ENCODE results near the gene RNF187. TPM values are rescaled to one million over a fixed set of nuclear protein-coding genes. Genes with fewer than 3 reads are reported as not detected.
"Not testable (repeated sequence)": the region's sequence is repeated elsewhere in the genome, so short reads cannot be mapped to it uniquely, and the experiment has no call there.

RNF187 gene
- total RNA-seq, 2 experiments from 2014 or later = 121 to 127 TPM

DNA sequence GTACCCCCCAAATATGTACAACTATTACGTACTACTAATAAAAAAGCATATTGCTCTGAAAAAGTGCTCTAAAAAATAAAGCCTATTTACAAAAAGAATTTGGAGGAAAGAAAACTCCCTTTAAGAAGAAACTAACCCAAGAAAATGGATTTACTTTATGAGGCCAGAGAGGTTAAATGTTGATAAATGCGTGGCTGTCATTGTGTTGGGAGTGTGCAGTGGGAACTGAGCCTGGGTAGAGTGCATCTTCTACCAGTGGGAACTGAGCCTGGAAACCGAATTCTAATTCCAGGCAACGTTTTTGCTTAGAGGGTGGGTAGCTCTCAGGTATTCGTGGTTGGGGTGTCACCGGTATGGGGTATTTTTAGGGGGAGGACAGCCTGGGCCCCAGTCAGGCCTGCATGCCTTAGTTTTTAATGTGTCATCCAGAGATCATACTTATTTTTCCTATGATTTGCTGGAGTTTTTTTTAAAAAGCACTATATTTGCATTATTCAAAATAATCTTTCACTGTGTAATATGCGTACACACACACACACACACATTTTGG lies 24.1 kb upstream of the RNF187 start:
- H3K9me3 Mint-ChIP-seq = no peaks in the 10 kb centered on the region
- CTCF ChIA-PET = interaction anchor here (0.8 to 3.8 kb wide), 11 partner anchors 9 to 297 kb away, joined by 3 to 20 read pairs (median 5); partner anchors contain the start of genes IBA57, RNF187 and TRIM11
- POLR2A ChIA-PET = interaction anchor here (0.8 to 5.0 kb wide), 10 partner anchors 13 to 381 kb away, joined by 3 to 153 read pairs (median 14); partner anchors contain the start of genes ARF1, IBA57, RNF187 and TRIM11
- H3K27me3 Mint-ChIP-seq = no peaks in the 10 kb centered on the region
- peak overlapping the region; percentile 91 for H3K27ac Mint-ChIP-seq
- H3K4me3 Mint-ChIP-seq = peak overlapping the region; percentile 76
- DNase-seq = no peak
- peaks cover 70% of the 10 kb centered on the region for H3K4me1 Mint-ChIP-seq
- peaks cover 24% of the 10 kb centered on the region for H3K36me3 Mint-ChIP-seq (ENCODE audit: low read depth)

DNA sequence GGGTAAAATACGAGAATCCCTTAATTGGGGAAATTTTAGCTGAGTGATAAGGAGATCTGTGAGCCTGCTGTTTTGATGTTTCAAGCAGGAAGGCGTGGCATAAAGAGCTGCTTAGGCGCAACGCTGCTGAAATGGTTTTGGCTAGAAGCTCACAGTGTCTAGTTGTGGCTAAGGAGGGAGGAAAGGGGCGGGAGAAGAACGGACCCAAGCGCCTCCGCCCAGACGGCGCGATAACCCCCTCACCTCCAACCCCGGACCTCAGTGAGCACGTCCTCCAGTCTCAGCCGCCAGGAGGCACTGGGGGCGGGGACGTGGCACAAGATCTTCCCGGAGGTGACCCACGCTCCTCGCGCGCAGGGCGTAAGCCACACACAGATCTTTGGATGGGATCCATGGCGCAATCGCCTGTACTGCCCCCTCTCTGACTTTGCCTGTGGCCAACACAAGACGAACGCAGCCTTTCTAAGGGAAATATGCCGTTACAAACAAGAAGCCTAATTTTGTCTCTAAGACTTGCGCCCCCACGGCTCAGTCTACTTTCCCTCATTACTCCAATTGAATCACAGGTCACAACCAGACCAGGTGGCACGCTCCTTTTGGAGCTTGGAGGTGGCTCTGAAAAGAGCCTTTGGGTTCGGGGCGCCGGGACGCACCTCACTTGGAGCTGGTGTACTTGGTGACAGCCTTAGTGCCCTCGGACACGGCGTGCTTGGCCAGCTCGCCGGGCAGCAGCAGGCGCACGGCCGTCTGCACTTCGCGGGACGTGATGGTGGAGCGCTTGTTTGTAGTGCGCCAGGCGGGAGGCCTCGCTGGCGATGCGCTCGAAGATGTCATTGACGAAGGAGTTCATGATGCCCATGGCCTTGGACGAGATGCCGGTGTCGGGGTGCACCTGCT lies 23.4 kb upstream of the RNF187 start:
- peak overlapping the region; percentile 91 for H3K27ac Mint-ChIP-seq
- no peaks in the 10 kb centered on the region for H3K9me3 Mint-ChIP-seq
- peaks cover 70% of the 10 kb centered on the region for H3K4me1 Mint-ChIP-seq
- H3K27me3 Mint-ChIP-seq = no peaks in the 10 kb centered on the region
- DNase-seq = peak; percentile 89
- peak overlapping the region; percentile 76 for H3K4me3 Mint-ChIP-seq
- peaks cover 20% of the 10 kb centered on the region for H3K36me3 Mint-ChIP-seq (ENCODE audit: low read depth)
- ChIA-PET POLR2A (interaction anchor here (0.8 to 5.0 kb wide), 15 partner anchors 8 to 381 kb away, joined by 3 to 153 read pairs (median 11); partner anchors contain the start of genes ARF1, GUK1, IBA57 and RNF187), CTCF (interaction anchor here (0.8 to 3.8 kb wide), 17 partner anchors 8 to 333 kb away, joined by 3 to 24 read pairs (median 5); partner anchors contain the start of genes IBA57, RNF187 and TRIM11)

DNA sequence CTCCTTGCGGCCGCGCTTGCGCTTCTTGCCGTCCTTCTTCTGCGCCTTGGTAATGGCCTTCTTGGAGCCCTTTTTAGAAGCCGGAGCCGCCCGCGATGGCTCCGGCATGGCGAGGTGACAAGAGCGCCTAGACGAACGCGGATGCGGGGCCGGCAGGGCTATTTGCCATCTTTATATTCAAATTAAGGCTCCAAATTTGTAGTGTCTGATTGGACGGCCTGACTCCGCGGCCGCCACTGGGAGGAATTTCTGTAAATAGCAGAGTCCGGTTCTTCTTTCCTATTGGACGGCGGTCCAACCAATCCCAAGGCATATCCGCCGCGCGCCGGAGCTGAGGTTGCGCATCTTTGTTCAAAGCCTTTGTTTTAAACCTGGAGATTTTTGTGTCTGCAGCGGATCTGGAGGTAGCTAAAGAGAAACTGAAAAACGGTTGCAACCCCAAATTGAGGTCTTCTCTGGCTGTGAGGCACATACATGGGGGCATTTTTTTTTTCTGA lies 22.6 kb upstream of the RNF187 start:
- Mint-ChIP-seq H3K9me3 (no peaks in the 10 kb centered on the region), H3K27ac (peak overlapping the region; percentile 91), H3K4me3 (peak overlapping the region; percentile 76), H3K4me1 (peaks cover 68% of the 10 kb centered on the region), H3K36me3 (ENCODE audit: low read depth) (peaks cover 18% of the 10 kb centered on the region), H3K27me3 (no peaks in the 10 kb centered on the region)
- POLR2A ChIA-PET = interaction anchor here (0.6 to 5.0 kb wide), 15 partner anchors 9 to 382 kb away, joined by 3 to 153 read pairs (median 11); partner anchors contain the start of genes ARF1, GUK1, IBA57 and RNF187
- DNase-seq = peak; percentile 96
- CTCF ChIA-PET = interaction anchor here (1.1 to 3.8 kb wide), 12 partner anchors 7 to 334 kb away, joined by 3 to 24 read pairs (median 6); partner anchors contain the start of genes RNF187 and TRIM11

DNA sequence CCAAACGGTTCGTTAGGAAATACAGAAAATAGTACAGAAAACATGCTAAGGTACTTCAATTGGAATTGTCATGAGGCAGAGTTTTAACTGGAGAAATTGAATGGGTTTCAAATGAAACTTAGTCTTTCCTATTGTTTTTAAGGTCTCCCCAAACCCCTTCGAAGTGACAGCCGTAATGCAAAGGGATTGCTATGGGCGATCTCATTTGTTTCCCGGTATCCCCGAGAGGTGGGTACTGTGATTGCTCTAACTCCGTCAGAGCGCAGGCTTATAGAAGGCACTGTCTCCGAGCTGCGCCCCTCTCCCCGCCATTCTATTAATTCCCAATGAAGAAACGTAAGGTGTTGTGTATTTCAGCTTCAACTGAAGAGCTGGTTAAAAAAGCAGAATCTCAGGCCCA lies 22.0 kb upstream of the RNF187 start:
- POLR2A ChIA-PET = interaction anchor here (0.6 to 5.0 kb wide), 16 partner anchors 9 to 383 kb away, joined by 3 to 153 read pairs (median 9); partner anchors contain the start of genes ARF1, IBA57, RNF187 and TRIM11
- peaks cover 18% of the 10 kb centered on the region for H3K36me3 Mint-ChIP-seq (ENCODE audit: low read depth)
- H3K9me3 Mint-ChIP-seq = no peaks in the 10 kb centered on the region
- H3K27ac Mint-ChIP-seq = peak overlapping the region; percentile 91
- H3K27me3 Mint-ChIP-seq = no peaks in the 10 kb centered on the region
- no peak for DNase-seq
- CTCF ChIA-PET = interaction anchor here (1.3 to 3.8 kb wide), 8 partner anchors 8 to 334 kb away, joined by 3 to 24 read pairs (median 11); partner anchors contain the start of gene RNF187
- H3K4me1 Mint-ChIP-seq = peaks cover 66% of the 10 kb centered on the region
- H3K4me3 Mint-ChIP-seq = peak overlapping the region; percentile 76

DNA sequence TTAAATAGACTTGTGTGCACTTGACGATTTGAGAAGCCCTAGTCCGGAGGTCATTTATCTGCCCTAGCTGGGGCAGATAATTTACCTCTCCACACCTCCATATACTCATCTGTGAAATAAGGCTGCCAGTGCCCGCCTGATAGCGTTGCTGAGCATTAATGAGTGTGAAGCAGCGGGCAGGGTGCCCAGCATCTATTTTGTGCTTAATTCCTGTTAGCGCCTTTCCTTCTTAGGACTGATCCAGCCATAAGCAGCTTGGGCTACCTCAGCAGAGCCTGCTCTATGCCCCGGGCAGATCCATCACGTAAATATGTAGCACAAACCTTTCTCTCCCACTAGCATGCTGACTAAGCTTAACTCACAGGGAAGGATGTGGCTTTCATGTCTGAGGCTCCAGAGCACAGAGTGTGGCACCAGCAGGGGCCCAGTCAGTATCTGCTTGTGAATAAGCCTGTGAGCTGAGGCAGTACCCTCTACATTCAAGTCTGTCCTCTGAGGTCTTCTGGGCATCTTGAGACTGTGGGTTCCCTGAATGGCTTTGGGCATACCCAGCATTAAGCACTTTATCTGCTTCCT lies 21.5 kb upstream of the RNF187 start:
- H3K4me1 Mint-ChIP-seq = peaks cover 62% of the 10 kb centered on the region
- no peaks in the 10 kb centered on the region for H3K9me3 Mint-ChIP-seq
- peak; percentile 77 for DNase-seq
- peaks cover 1% of the 10 kb centered on the region for H3K27me3 Mint-ChIP-seq
- peak overlapping the region; percentile 91 for H3K27ac Mint-ChIP-seq
- ChIA-PET POLR2A (interaction anchor here (0.7 to 5.0 kb wide), 14 partner anchors 10 to 705 kb away, joined by 3 to 153 read pairs (median 9); partner anchors contain the start of genes ARF1, RNF187 and TRIM11), CTCF (interaction anchor here (0.8 to 3.8 kb wide), 8 partner anchors 9 to 35 kb away, joined by 4 to 24 read pairs (median 11); partner anchors contain the start of gene RNF187)
- H3K4me3 Mint-ChIP-seq = peak overlapping the region; percentile 76
- H3K36me3 Mint-ChIP-seq (ENCODE audit: low read depth) = peaks cover 16% of the 10 kb centered on the region

GRCh38 chr1:228468188-228468587 lies 19.0 kb upstream of the RNF187 start:
- peaks cover 55% of the 10 kb centered on the region for H3K4me1 Mint-ChIP-seq
- H3K27me3 Mint-ChIP-seq; H3K9me3 Mint-ChIP-seq; H3K4me3 Mint-ChIP-seq; H3K36me3 Mint-ChIP-seq (ENCODE audit: low read depth); H3K27ac Mint-ChIP-seq; CTCF ChIA-PET; DNase-seq: not testable (repeated sequence)
- POLR2A ChIA-PET = interaction anchor here (0.9 to 8.5 kb wide), 2 partner anchors 10 to 18 kb away, joined by 3 to 63 read pairs; a partner anchor contains a TSS

DNA sequence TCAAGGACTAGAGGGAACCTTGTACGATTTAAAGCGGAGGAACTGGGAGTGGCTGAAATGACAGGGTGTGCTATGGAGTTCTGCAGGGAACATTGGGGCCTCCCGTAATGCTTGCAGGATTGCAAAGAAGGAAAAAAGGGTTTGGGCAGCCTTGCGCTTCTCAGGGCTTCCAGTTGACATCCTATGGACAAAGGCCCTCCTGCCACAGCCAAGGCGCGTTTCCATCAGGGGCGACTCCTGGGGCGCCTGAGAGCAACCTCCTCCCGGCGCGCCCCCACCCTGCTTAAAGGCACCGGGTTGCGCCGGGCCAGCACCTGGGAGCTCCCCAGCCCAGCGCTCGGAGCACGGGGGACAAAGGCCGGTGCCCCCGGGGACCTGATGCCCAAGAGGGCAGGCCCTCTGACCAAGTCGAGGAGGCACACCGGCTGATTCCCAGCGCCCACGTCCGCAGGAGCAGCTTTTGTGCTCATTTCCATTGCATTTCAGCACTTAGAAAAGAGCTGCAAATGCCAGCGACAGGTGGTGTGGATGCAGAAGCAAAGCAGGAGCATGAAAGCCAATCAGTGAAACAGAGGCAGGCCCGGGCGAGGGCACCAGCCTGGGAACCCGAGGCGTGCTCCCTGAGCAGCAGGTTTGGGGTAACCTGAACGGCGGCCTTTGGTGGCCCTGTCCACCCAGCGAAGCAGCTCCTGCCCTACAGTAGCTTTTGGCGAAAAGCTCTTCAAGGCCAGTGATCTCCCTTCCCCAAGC lies 17.6 kb upstream of the RNF187 start:
- POLR2A ChIA-PET = interaction anchor here (1.5 to 8.5 kb wide), 2 partner anchors 9 to 12 kb away, joined by 4 to 63 read pairs; a partner anchor contains a TSS
- no peaks in the 10 kb centered on the region for H3K9me3 Mint-ChIP-seq
- peaks cover 2% of the 10 kb centered on the region for H3K36me3 Mint-ChIP-seq (ENCODE audit: low read depth)
- CTCF ChIA-PET = interaction anchor here (0.7 to 3.9 kb wide), 4 partner anchors 9 to 17 kb away, joined by 3 to 30 read pairs (median 3); a partner anchor contains a TSS
- peaks cover 1% of the 10 kb centered on the region for H3K27me3 Mint-ChIP-seq
- H3K4me1 Mint-ChIP-seq = peaks cover 57% of the 10 kb centered on the region
- DNase-seq = no peak
- no peak overlapping the region for H3K27ac Mint-ChIP-seq
- no peak overlapping the region for H3K4me3 Mint-ChIP-seq

DNA sequence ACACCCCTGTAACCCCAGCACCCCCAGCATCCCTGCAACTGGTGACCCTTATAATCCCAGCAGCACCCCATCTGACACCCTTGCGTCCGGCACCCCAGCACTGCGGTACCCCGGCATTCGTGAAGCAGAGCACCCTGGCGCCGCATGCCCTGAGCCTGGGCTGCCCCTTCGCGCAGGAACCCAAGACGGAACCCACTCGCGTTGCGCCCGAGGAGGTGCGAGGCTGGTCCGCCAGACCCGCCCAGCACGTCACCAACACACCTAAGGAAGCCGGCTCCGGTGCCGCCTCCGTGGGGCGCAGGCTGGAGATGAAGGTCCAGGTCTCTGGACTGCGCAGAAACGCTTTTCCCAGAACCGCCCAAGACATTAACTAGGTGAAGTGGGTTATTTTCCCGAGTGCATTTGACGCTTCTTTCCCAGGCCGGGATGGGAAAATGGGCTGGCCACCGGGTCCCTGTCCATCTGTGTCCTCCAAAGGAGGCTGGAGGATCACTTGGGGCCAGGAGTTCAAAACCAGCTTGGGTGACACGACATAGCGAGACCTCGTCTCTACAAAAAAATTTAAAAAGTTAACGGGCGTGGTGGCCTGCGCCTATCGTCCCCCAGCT lies 15.9 kb upstream of the RNF187 start:
- CTCF ChIA-PET = interaction anchor here (0.7 to 3.9 kb wide), 11 partner anchors 8 to 266 kb away, joined by 3 to 30 read pairs (median 7); partner anchors contain the start of gene RNF187
- Mint-ChIP-seq H3K27me3 (peaks cover 3% of the 10 kb centered on the region), H3K9me3 (no peaks in the 10 kb centered on the region), H3K4me1 (peaks cover 43% of the 10 kb centered on the region), H3K27ac (no peak overlapping the region), H3K36me3 (ENCODE audit: low read depth) (peaks cover 2% of the 10 kb centered on the region), H3K4me3 (no peak overlapping the region)
- no peak for DNase-seq
- POLR2A ChIA-PET = interaction anchor here (3.0 to 8.5 kb wide), 2 partner anchors 13 to 15 kb away, joined by 21 to 63 read pairs; partner anchors contain the start of gene RNF187

DNA sequence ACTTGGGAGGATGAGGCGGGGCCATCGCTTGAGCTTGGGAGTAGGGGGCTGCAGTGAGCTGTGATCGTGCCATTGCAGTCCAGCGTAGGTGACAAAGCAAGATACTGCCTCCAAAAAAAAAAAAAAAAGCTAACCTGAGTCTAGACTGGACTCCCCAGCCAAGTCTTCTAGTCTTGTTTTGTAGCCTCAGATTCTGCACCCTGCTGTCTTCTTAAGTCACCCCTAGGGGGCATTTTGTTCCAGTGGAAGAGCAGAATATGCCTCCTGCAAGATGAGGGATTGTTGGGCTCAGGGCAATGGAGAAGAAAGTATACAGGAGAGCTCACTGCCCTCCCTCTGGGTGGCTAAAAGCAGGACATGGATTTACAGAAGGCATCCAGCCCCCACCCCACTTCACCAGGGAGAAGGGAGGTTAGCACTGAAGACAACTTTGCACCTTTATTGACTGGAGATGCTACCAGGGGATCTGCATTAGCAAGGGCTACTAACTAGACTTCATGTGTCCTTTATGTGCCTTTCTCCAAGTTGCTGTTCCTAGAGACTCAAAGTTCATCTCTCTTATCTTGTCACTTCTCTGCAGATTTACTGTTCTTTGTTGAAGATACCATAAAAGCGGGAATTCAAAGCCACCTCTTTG lies 15.3 kb upstream of the RNF187 start:
- H3K4me1 Mint-ChIP-seq = peaks cover 40% of the 10 kb centered on the region
- H3K27me3 Mint-ChIP-seq = peaks cover 3% of the 10 kb centered on the region
- no peak overlapping the region for H3K4me3 Mint-ChIP-seq
- DNase-seq = peak; percentile 39
- no peak overlapping the region for H3K27ac Mint-ChIP-seq
- H3K9me3 Mint-ChIP-seq = no peaks in the 10 kb centered on the region
- peaks cover 2% of the 10 kb centered on the region for H3K36me3 Mint-ChIP-seq (ENCODE audit: low read depth)
- POLR2A ChIA-PET = interaction anchor here (1.8 to 9.3 kb wide), 4 partner anchors 7 to 14 kb away, joined by 4 to 151 read pairs (median 42); partner anchors contain the start of gene RNF187
- CTCF ChIA-PET = interaction anchor here (0.7 to 3.9 kb wide), 13 partner anchors 8 to 266 kb away, joined by 3 to 30 read pairs (median 6); partner anchors contain the start of gene RNF187

GRCh38 chr1:228472655-228473054 lies 14.5 kb upstream of the RNF187 start:
- POLR2A ChIA-PET = interaction anchor here (0.7 to 9.3 kb wide), 5 partner anchors 8 to 27 kb away, joined by 3 to 151 read pairs (median 21); partner anchors contain the start of gene RNF187
- H3K27ac Mint-ChIP-seq = peak overlapping the region; percentile 64
- peaks cover 39% of the 10 kb centered on the region for H3K4me1 Mint-ChIP-seq
- CTCF ChIA-PET = interaction anchor here (0.9 to 4.5 kb wide), 9 partner anchors 7 to 43 kb away, joined by 4 to 30 read pairs (median 8); partner anchors contain the start of gene RNF187
- no peak for DNase-seq
- H3K4me3 Mint-ChIP-seq = no peak overlapping the region
- H3K9me3 Mint-ChIP-seq = no peaks in the 10 kb centered on the region
- peaks cover 2% of the 10 kb centered on the region for H3K36me3 Mint-ChIP-seq (ENCODE audit: low read depth)
- peaks cover 3% of the 10 kb centered on the region for H3K27me3 Mint-ChIP-seq

All from activated CD4-positive, alpha-beta memory T cell treated with anti-CD3 and anti-CD28 coated beads, Interleukin-2, amount 10 ng/mL, durations not matched to agents 7 days and 5 days (primary cell).